Measurements from ENCODE around the gene SNX20.

DNA sequence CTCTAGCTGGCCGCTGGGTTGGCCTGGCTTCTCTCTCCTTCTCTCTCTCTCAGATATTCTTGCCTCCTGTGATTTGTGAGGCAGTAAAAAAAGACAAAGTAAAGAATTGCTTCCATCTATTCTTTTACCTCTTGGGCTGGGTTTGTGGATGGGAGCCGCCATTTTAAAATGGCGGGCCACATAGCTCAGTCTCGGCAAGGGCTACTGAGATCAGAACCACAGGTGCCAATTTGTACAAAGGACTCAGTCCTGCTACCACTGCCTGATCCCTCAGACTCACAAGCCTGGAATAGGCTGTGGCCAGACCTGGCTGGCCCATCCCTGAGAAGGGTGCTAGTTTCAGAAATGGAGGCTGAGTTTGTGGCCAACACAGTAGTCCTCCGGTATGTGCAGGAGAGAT, 36.4 kb upstream of the SNX20 start:
- TF ChIP-seq PATZ1 (CRISPR knock-in tag; IDR thresholded peaks at IDR 0.05; ENCODE audit: borderline replicate concordance) = no peak
- TF ChIP-seq ZFP3 (CRISPR knock-in tag; IDR thresholded peaks at IDR 0.05) = no peak
- no peak for TF ChIP-seq ISL1 (CRISPR knock-in tag; IDR thresholded peaks at IDR 0.05)
- TF ChIP-seq, protein P1, sequence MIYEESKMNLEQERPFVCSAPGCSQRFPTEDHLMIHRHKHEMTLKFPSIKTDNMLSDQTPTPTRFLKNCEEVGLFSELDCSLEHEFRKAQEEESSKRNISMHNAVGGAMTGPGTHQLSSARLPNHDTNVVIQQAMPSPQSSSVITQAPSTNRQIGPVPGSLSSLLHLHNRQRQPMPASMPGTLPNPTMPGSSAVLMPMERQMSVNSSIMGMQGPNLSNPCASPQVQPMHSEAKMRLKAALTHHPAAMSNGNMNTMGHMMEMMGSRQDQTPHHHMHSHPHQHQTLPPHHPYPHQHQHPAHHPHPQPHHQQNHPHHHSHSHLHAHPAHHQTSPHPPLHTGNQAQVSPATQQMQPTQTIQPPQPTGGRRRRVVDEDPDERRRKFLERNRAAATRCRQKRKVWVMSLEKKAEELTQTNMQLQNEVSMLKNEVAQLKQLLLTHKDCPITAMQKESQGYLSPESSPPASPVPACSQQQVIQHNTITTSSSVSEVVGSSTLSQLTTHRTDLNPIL (CRISPR knock-in tag; IDR thresholded peaks at IDR 0.05; ENCODE audit: low read depth) = no peak
- no peak for TF ChIP-seq TSHZ2 (CRISPR knock-in tag; IDR thresholded peaks at IDR 0.05)
- TF ChIP-seq ARNTL (CRISPR knock-in tag; IDR thresholded peaks at IDR 0.05; ENCODE audit: borderline replicate concordance, low read depth) = no peak
- TF ChIP-seq OSR1 (CRISPR knock-in tag; IDR thresholded peaks at IDR 0.05) = no peak
- TF ChIP-seq TOX (CRISPR knock-in tag; IDR thresholded peaks at IDR 0.05; ENCODE audit: borderline replicate concordance) = no peak

Measured in SK-N-SH treated with all-trans-retinoic acid at 6 μM for 48 hours (cell line).